CD14-positive monocyte (primary cell): ENCODE data around the gene ZFHX3. TPM values are rescaled to one million over a fixed set of nuclear protein-coding genes. Genes with fewer than 3 reads are reported as not detected.

Experiments used
- DNase-seq, 3 donors: peaks; one replicate each; pipeline ENCODE4 v3.0.0-alpha.2; 2011 to 2022
- H2AFZ ChIP-seq: 2 replicates; pipeline ENCODE4 v1.6.0; 2012; ENCODE audit warnings: mild to moderate bottlenecking, low read depth, low read length, inconsistent platforms; ENCODE audit not compliant: insufficient read depth, poor library complexity, severe bottlenecking
- H3K27ac ChIP-seq, 2 donors: 1 replicate in 1 of 2; 2 replicates in 1 of 2; pipeline ENCODE4 v1.5.1; 2012 to 2013; ENCODE audit warnings: low read length in 2 of 2, control low read depth in 1 of 2, inconsistent platforms in 1 of 2, low read depth in 1 of 2, mild to moderate bottlenecking in 1 of 2
- H3K27me3 ChIP-seq, 2 donors: one replicate each; pipeline versions ENCODE4 v1.6.0 to v1.6.1; 2011 to 2013; ENCODE audit warnings: low read length in 2 of 2; ENCODE audit not compliant: control insufficient read depth in 2 of 2, insufficient read depth in 2 of 2
- H3K36me3 ChIP-seq, 2 donors: replicated peaks in 1 of 2; 1 replicate in 1 of 2; 2 replicates in 1 of 2; pipeline versions ENCODE4 v1.5.1 to v1.6.1; 2012 to 2013; ENCODE audit warnings: low read length in 2 of 2, control low read depth in 1 of 2, inconsistent platforms in 1 of 2, mild to moderate bottlenecking in 1 of 2; ENCODE audit not compliant: insufficient read depth in 2 of 2, control insufficient read depth in 1 of 2
- H3K4me1 ChIP-seq, 2 donors: 1 replicate in 1 of 2; 2 replicates in 1 of 2; pipeline versions ENCODE4 v1.5.1 to v1.6.1; 2012 to 2013; ENCODE audit warnings: low read length in 2 of 2, control low read depth in 1 of 2, inconsistent platforms in 1 of 2, mild to moderate bottlenecking in 1 of 2, moderate library complexity in 1 of 2; ENCODE audit not compliant: insufficient read depth in 2 of 2, control insufficient read depth in 1 of 2
- H3K4me2 ChIP-seq: replicated peaks from 2 replicates; pipeline ENCODE3; 2012; ENCODE audit warnings: low read length, moderate library complexity, mild to moderate bottlenecking; ENCODE audit not compliant: poor library complexity, severe bottlenecking; ENCODE audit errors: extremely low read depth
- H3K4me3 ChIP-seq, 3 experiments: fragments of 200-600 bp in 1 of 3; sonication (generic) in 1 of 3; replicated peaks in 1 of 3; 1 replicate in 2 of 3; 2 replicates in 1 of 3; pipeline ENCODE4 v1.5.1; 2011 to 2013; ENCODE audit warnings: low read length in 3 of 3, mild to moderate bottlenecking in 3 of 3, control low read depth in 2 of 3, low read depth in 2 of 3, inconsistent platforms in 1 of 3, moderate library complexity in 1 of 3
- H3K79me2 ChIP-seq: 2 replicates; pipeline ENCODE4 v1.6.0; 2012; ENCODE audit warnings: mild to moderate bottlenecking, control low read depth, inconsistent platforms, low read length, moderate library complexity; ENCODE audit not compliant: insufficient read depth
- H3K9ac ChIP-seq: 2 replicates; pipeline ENCODE4 v1.6.0; 2017; ENCODE audit warnings: low read length, mild to moderate bottlenecking; ENCODE audit not compliant: insufficient read depth, poor library complexity, severe bottlenecking
- H3K9me3 ChIP-seq, 2 donors: replicated peaks in 1 of 2; 1 replicate in 1 of 2; 2 replicates in 1 of 2; pipeline versions ENCODE4 v1.5.1 to v1.6.1; 2012 to 2013; ENCODE audit warnings: low read length in 2 of 2, control low read depth in 1 of 2; ENCODE audit not compliant: control insufficient read depth in 1 of 2, insufficient read depth in 1 of 2
- H4K20me1 ChIP-seq: 2 replicates; pipeline ENCODE4 v1.6.0; 2012; ENCODE audit warnings: mild to moderate bottlenecking, low read length, control low read depth, moderate library complexity; ENCODE audit not compliant: insufficient read depth
- H3K27ac Mint-ChIP-seq, 7 donors: one replicate each; pipeline ENCODE4 v1.8.0; 2020; ENCODE audit warnings: mild to moderate bottlenecking in 7 of 7, mixed read lengths in 7 of 7, moderate library complexity in 6 of 7, inconsistent platforms in 2 of 7
- H3K27me3 Mint-ChIP-seq, 3 donors: one replicate each; pipeline ENCODE4 v1.8.0; 2021 to 2022; ENCODE audit warnings: low read depth in 3 of 3, mild to moderate bottlenecking in 3 of 3, mixed read lengths in 3 of 3, moderate library complexity in 3 of 3, inconsistent platforms in 1 of 3
- H3K36me3 Mint-ChIP-seq, 2 donors: one replicate each; pipeline ENCODE4 v1.8.0; 2020; ENCODE audit warnings: mixed read lengths in 2 of 2, inconsistent platforms in 1 of 2, mild to moderate bottlenecking in 1 of 2
- H3K4me1 Mint-ChIP-seq: one replicate; pipeline ENCODE4 v1.8.0; 2020; ENCODE audit warnings: mild to moderate bottlenecking, mixed read lengths
- H3K4me3 Mint-ChIP-seq, 2 donors: one replicate each; pipeline ENCODE4 v1.8.0; 2020; ENCODE audit warnings: mild to moderate bottlenecking in 2 of 2, mixed read lengths in 2 of 2, moderate library complexity in 1 of 2
- H3K9me3 Mint-ChIP-seq, 7 donors: one replicate each; pipeline ENCODE4 v1.8.0; 2020 to 2022; ENCODE audit warnings: mixed read lengths in 7 of 7, mild to moderate bottlenecking in 6 of 7, moderate library complexity in 6 of 7, inconsistent platforms in 2 of 7
- CTCF ChIP-seq: fragments of 200-600 bp; IDR thresholded peaks from one replicate; pipeline ENCODE4 v1.8.0; 2022; ENCODE audit warnings: antibody characterized with exemption, mild to moderate bottlenecking
- WGBS: methylation state at CpG from one replicate; pipeline ENCODE4 v1.1.5; 2013; ENCODE audit warnings: missing lambda C conversion rate; ENCODE audit not compliant: insufficient coverage; 5-methylcytosine and 5-hydroxymethylcytosine counted together
- intact Hi-C, 2 donors: fragments of 100-400 bp; cut with micrococcal nuclease; formaldehyde crosslinking; loops; one replicate each; pipeline versions ENCODE4 v1.15.0 to v1.15.1; 2023
- polyA plus RNA-seq, 3 donors: library from polyadenylated mRNA; depleted of rRNA in 1 of 3; unstranded in 2 of 3; stranded (reverse) in 1 of 3; fragments of 300-500 nt in 2 of 3; fragments of >200 nt in 1 of 3; fragmentation: Illumina TruSeq in 2 of 3; gene quantifications; 1 replicate in 2 of 3; 2 replicates in 1 of 3; pipeline ENCODE4 v1.2.3, GENCODE V29; 2012 to 2021

ZFHX3 gene
- polyA plus RNA-seq, 3 donors: 0.42 to 4.2 (median 0.43) TPM

- no peaks in the 10 kb centered on the region for H3K9me3 ChIP-seq
- no peaks in the 10 kb centered on the region for H3K27me3 ChIP-seq
- H3K4me3 ChIP-seq: no peak overlapping the region
- Mint-ChIP-seq H3K4me3 (peak overlapping the region; percentile 82 to 89), H3K4me1 (peaks cover 38% of the 10 kb centered on the region), H3K27ac (peak overlapping the region in 5 of 7 donors; percentile 14 to 91 (median 85)), H3K9me3 (peaks cover 0 to 2% (median 0%) of the 10 kb centered on the region in 7 donors), H3K27me3 (peaks cover 5 to 11% (median 9%) of the 10 kb centered on the region in 3 donors), H3K36me3 (peaks cover 3 to 11% of the 10 kb centered on the region in 2 donors)
- peaks cover 21% of the 10 kb centered on the region for H3K79me2 ChIP-seq
- H3K36me3 ChIP-seq: no peaks in the 10 kb centered on the region
- no peak for TF ChIP-seq CTCF
- peaks cover 47% of the 10 kb centered on the region for H4K20me1 ChIP-seq
- no CpG with 5 or more reads among the region's 4 CpGs for WGBS
- no peak overlapping the region for H3K27ac ChIP-seq
- H3K4me1 ChIP-seq: peaks cover 22 to 28% of the 10 kb centered on the region in 2 donors
- intact Hi-C loops: loop anchor here (5.0 to 10.0 kb wide), 3 partner anchors 70 to 212 kb away; no protein-coding TSS in a partner anchor
- H3K9ac ChIP-seq: no peak overlapping the region
- DNase-seq: no peak
- no peak overlapping the region for H2AFZ ChIP-seq
- H3K4me2 ChIP-seq: peak overlapping the region; percentile 90
These were observed 1.1 kb downstream of the ZFHX3 start for GRCh38 chr16:73046849-73047214.

- no peaks in the 10 kb centered on the region for H3K27me3 ChIP-seq
- no peak for DNase-seq
- H3K4me1 Mint-ChIP-seq: peaks cover 42% of the 10 kb centered on the region
- H4K20me1 ChIP-seq: peaks cover 52% of the 10 kb centered on the region
- peaks cover 3 to 11% of the 10 kb centered on the region in 2 donors for H3K36me3 Mint-ChIP-seq
- H3K4me3 Mint-ChIP-seq: peak overlapping the region in 1 of 2 donors; percentile 89
- no peak overlapping the region for H3K27ac ChIP-seq
- no peak overlapping the region for H3K4me2 ChIP-seq
- peaks cover 16% of the 10 kb centered on the region for H3K79me2 ChIP-seq
- peaks cover 0 to 2% (median 0%) of the 10 kb centered on the region in 7 donors for H3K9me3 Mint-ChIP-seq
- no peaks in the 10 kb centered on the region for H3K36me3 ChIP-seq
- 52% methylated on average over 4 of the region's 8 CpGs for WGBS
- intact Hi-C loops: loop anchor here (5.0 to 10.0 kb wide), 3 partner anchors 69 to 212 kb away; no protein-coding TSS in a partner anchor
- H3K4me1 ChIP-seq: peaks cover 22 to 28% of the 10 kb centered on the region in 2 donors
- peak overlapping the region in 5 of 7 donors; percentile 14 to 85 (median 26) for H3K27ac Mint-ChIP-seq
- peaks cover 5 to 11% (median 9%) of the 10 kb centered on the region in 3 donors for H3K27me3 Mint-ChIP-seq
- TF ChIP-seq CTCF: no peak
- no peak overlapping the region for H3K4me3 ChIP-seq
- no peak overlapping the region for H2AFZ ChIP-seq
- H3K9ac ChIP-seq: no peak overlapping the region
- no peaks in the 10 kb centered on the region for H3K9me3 ChIP-seq
These were observed 1.6 kb downstream of the ZFHX3 start for GRCh38 chr16:73046202-73046848.
